Measurements from ENCODE around the gene CCDC186.
A peak's percentile ranks its signal among the peaks of the same experiment; 100 is the strongest.

DNA sequence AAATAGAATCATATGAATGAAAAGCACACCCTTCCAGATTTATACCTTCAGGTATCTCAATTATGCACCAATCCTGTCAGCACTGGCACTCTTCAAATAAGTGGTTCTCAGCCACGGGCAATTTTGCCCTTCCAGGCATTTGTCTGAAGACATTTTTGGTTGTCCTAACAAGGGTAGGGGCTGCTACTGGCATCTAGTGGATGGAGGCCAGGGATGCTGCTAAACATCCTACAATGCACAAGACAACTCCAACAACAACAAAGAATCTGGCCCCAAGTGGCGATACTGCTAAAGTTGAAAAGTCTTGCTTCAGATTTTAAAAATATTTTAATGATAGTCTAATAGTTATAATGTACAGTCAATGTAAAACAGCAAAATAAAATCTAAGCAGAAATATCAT lies 16.1 kb downstream of the CCDC186 start:
- no peak for TF ChIP-seq YY1 (IDR thresholded peaks at IDR 0.05; ENCODE audit: extremely low read depth, insufficient replicate concordance, low read depth, low read length)
- peak in 2 of 3 experiments; percentile 35 to 50; a peak in 3 of 6 replicates for TF ChIP-seq CTCF (IDR thresholded peaks at IDR 0.05 in 2 of 3, conservative IDR thresholded peaks at IDR 0.05 in 1 of 3; ENCODE audit: borderline replicate concordance in 1 of 3, insufficient read depth in 1 of 3, low read depth in 2 of 3, low read length in 2 of 3)
- TF ChIP-seq POLR2A (IDR thresholded peaks at IDR 0.05; ENCODE audit: borderline replicate concordance, extremely low read depth, insufficient read depth, insufficient read length): no peak
- no peak for TF ChIP-seq SIN3A (IDR thresholded peaks at IDR 0.05; ENCODE audit: low read depth)
- TF ChIP-seq EGR1 (IDR thresholded peaks at IDR 0.05; ENCODE audit: low read depth): no peak
- no peak for TF ChIP-seq EZH2phosphoT487 (IDR thresholded peaks at IDR 0.05; ENCODE audit: borderline replicate concordance)
